COR-L47 (cell line): ENCODE measurements around the gene CARS1.
A peak's percentile ranks its signal among the peaks of the same experiment; 100 is the strongest.

Experiments
- DNase-seq: peaks from one replicate; lab custom pipeline; 2025; lab: John Stamatoyannopoulos, UW

Gene CARS1

DNA sequence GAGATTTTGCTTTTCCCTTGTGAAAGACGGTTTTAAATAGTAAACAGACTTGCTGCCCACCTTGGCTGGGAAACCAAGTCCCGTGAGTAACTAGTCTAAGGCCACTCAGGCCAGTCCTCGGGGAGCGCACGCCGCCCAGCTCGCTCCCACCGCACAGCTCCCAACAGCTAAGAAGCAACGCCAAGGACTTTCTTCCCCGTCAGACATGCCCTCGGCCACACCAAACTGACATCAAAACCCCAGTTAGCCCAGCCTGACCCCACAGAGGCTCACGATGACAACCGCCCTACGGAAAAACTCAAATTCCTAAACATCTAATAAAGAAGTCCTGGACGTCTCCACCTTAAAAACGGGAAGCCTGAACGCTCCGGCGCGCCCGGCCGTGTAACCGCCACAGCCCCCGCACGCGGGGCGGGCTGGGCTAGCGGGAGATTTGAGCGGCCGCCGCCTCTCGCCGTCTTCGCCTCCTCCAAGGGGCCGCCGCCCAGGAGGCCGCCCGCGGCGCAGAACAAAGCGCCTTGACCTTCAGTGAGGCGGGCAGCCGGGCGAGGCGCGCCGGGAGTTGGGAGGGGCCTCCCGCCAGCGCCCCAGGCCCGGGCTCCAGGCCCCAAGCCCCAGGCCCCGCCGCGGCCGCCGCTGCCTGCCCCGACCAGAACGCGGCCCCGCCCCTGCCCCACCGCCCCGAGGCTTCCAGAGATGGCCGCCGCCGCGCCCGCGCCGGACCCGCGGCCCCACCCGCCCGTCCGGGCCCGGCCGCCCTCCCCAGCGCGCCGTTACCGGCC, 65.6 kb downstream of the CARS1 start:
- peak; percentile 68 for DNase-seq

DNA sequence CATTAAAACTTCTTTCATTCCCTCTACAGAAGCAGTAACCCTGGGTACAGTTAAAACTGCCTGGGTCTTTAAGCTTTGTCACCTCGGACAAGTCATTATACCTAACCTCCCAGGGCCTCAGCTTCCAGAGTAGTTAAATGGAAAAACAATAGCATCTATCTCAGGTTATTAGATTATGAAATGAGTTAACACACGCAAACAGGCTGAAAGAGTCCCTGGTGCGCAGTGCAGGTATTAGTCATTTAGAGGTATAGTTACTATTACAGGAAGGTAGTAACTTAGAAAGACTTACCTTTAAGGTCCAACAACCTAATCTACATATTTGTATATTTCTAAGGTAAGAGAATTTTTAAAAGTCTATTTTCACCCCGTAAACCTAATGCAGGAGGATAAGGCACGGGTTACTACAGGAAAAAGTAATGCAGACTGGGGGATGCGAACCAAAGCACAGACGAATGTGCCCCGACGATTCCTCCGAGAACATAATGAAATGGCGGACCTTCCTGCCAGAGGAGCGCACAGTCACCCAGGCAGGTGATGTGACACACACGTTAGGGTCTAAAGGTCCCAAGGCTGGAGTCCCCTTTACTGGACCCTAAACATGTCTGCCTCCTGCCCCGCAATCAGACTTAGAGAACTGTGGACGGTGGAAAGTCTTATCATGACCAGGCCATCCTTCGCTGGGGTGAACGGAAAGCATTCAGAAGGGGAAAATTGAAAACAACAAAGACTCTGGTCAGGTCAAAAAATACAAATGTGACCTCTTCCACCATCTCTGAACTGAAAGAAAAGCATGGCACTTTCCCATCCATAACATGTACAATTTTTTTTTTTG, 66.4 kb downstream of the CARS1 start:
- DNase-seq: no peak

GRCh38 chr11:2989551-2989950, 67.7 kb downstream of the CARS1 start:
- no peak for DNase-seq

DNA sequence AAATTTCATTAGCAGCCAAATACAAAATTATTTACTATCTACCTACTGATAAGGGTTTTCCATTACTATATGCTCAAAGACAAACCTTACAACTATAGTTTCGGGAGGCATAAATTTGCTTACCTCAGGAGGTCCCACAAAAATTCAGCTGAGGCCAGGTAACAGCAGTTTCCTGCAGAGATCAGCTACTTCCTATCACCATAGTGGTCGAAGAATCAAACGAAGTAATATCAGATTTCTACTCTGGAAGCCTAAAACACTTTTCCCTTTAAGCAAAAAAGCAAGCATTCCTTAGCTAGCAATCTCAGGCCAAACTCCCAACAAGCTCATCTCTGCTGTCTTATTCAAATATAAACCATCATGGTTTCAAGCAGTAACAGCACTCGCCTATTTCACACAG, 68.2 kb downstream of the CARS1 start:
- no peak for DNase-seq

GRCh38 chr11:2987881-2988861, 69.1 kb downstream of the CARS1 start:
- DNase-seq: no peak

GRCh38 chr11:2983908-2984307, 73.3 kb downstream of the CARS1 start:
- no peak for DNase-seq

DNA sequence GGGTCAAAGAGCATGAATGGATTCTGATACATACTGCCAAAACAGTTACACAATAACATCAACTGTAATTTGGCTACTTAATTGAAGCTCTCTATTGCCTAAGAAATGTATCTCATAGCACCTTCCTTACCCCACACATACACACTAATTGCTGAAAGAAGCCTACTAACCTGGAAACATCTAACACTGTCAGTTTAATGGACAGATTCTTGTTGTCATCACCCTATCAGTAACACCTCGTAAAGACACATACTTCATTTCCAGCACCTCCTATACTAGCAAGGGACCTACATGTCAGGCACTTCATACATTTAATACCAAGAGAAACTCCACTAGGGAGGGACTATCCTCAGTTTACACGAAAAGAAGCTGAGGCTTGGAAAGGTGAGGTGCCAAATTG, 75.0 kb downstream of the CARS1 start:
- DNase-seq: no peak

DNA sequence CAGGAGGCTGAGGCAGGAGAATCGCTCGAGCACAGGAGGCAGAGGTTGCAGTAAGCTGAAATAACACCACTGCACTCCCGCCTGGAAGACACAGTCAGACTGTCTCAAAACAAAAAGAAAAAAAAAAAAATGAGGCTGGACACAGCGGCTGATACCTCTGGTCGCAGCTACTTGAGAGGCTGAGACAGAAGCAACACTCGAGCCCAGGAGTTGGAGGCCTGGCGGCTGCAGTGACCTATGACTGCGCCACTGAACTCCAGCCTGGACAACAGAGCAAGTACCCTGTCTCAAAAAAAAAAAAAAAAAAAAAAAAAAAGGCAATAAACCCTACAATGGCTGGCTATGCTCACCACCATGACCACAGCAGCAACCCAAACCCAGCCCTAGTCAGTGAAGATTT, 76.1 kb downstream of the CARS1 start:
- no peak for DNase-seq

GRCh38 chr11:2980168-2980840, 76.9 kb downstream of the CARS1 start:
- DNase-seq: no peak

DNA sequence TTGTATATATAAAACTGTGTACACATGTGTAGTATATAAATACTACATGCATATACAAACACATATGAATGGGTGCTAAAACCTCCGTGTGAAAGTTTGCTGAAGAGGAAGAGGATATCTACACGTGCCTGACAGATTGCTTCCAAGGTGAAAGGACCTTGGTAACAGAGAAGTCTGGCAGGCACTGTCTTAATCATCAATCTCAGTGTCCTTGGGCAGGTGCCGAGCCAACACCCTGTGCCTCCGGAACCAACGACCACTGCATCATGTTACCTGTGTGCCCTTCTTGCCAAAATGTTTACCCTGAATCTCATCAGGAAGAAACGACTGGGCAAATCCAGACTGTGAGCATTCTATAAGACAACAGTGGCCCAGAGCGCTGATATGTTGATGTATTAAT, 80.1 kb downstream of the CARS1 start:
- no peak for DNase-seq

GRCh38 chr11:2976294-2977063, 80.7 kb downstream of the CARS1 start:
- no peak for DNase-seq

DNA sequence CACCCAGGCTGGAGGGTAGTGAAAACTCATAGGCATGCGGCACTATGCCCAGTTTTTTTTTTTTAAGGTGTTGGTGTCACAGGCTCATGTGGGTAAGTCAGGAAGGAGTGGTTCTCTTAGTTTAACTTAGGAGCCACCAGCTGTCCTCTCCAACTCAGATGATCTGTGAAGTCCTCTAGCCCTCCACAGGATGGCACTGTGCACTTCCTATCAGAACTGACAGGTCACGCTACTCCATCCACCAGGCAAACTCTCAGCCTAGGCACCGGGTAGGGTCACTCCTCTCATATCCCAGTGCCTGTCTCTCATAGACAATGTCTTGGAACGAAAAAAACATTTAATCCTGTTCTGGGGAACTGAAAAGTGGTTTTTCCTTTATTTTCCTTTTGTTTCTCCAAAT, 81.6 kb downstream of the CARS1 start:
- DNase-seq: peak; percentile 31

- no peak for DNase-seq
Observed at GRCh38 chr11:2974272-2974671, 83.0 kb downstream of the CARS1 start.

- DNase-seq: no peak
Observed at GRCh38 chr11:2968341-2968900, 88.8 kb downstream of the CARS1 start.

DNA sequence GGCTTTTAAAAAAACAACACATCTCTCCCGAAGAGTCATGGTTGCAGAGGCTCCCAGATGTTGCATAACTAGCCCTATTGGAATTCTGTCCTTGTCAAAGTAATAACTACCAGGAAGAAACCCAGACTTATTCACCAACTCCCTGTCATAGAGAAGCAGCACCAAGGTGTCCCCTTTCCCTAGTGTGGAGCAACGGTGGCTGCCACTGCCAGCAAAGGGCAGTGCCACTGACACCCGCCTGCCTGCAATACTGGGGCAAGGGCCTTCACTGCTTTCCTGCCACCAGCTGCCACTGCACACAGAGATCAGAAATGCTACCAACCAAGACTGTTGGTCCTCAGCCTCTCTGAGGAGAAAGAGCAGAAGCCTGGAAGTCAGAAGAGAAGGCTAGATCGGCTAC, 92.4 kb downstream of the CARS1 start:
- no peak for DNase-seq

DNA sequence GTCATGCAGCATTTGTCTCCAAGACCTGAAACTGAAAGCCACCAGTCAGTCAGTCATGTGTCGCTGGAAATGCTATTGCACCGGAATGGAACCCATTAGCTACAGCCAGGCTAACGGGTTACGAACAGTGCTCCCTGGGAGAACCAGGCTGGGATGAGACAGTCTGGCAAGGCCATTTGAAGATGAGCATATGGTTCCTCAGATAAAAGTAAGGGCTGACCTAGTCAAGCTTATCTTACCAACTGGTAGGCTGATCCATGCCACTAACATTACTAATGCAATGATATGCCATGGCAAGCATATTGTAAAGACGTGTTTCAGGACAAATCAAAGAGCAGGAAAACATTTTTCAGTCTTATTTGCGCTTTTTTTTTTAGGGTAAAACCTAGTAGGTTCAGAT, 93.5 kb downstream of the CARS1 start:
- DNase-seq: no peak

DNA sequence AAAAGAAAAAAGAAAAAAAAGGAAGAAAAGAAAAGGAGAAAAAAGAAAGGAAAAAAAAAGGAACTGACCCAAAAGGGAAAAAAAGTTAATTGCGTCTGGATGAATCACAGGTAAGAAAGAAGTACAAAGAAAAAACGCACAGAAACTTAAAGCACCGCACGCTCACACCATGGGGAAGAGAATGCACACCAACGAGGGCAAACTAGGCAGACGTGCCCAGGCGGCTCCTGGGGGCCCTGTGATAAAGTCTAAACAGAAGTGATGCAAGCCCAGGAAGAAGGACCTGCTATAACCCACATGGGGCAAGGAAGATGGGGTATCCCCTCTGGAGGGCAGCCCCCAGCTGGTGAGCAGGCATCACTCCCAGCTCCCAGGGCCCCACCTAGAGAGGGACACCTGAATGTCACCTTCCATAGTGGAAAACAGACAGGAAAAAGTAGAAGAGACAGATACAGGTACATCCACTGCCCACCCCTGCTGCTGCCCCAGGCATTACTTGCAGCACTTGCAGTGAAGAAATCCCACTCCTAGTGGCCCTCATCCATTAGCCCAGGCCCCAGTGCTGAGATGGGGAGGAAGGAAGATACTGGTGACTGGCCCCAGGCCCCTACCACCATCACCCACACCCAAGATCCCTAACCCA, 94.0 kb downstream of the CARS1 start:
- no peak for DNase-seq

DNA sequence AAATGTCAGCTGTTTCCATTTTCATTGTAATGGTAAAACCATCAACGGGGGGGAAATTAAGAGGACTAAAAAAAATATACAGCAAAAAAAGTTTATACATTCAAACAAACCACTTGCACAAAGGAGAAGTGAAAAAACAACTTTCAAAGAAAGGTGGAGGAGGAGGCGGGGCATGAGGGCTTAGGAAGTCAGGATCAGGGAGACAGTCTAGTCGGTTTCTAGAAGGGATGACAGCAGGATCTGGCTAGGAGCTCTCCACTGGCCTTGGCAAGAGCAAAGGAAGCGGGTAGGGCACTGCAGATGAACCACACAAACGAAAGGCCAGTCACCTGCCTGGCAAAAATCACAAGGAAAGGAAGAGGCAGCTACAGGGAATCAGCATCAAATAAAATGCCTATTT, 96.1 kb downstream of the CARS1 start:
- no peak for DNase-seq

DNA sequence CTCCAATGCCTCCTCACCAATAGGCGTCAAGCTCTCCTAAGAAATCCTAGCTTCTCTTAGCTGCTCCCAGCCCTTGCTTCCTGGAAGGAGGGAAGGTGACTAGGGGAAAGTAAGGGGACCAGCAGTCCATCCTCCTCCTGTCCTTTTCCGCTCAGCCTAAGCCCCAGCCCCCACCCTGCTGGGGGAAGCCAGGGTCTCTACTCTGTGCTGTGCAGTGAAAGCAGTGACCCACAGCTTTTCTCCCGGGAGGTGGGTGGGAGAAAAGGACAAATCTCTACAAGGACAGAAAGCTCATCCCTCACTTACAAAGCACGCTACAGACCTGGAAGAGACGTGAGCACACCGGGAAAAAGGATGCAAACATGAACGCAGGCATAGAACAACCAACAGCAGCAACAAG, 97.1 kb downstream of the CARS1 start:
- no peak for DNase-seq

DNA sequence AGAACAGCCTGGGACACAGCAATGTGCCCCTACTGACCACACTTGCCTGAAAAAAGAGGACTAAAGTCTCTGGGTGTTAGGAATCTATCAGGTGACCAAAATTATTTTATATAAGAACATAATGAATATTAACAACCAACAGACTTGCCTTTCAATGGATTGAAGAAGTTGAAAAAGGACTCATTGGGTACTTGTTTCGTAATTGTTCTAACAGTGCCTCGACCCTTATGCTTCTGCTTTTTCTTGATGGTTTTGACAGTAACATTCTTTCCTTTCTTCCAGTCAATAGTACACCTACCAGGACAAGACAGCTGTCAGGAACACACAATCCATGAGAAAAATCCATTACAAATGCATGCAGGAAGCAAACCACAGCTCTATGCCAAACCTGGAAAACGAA, 99.0 kb downstream of the CARS1 start:
- DNase-seq: no peak
